Measurements from ENCODE around the gene C19orf33.

C19orf33 gene

DNA sequence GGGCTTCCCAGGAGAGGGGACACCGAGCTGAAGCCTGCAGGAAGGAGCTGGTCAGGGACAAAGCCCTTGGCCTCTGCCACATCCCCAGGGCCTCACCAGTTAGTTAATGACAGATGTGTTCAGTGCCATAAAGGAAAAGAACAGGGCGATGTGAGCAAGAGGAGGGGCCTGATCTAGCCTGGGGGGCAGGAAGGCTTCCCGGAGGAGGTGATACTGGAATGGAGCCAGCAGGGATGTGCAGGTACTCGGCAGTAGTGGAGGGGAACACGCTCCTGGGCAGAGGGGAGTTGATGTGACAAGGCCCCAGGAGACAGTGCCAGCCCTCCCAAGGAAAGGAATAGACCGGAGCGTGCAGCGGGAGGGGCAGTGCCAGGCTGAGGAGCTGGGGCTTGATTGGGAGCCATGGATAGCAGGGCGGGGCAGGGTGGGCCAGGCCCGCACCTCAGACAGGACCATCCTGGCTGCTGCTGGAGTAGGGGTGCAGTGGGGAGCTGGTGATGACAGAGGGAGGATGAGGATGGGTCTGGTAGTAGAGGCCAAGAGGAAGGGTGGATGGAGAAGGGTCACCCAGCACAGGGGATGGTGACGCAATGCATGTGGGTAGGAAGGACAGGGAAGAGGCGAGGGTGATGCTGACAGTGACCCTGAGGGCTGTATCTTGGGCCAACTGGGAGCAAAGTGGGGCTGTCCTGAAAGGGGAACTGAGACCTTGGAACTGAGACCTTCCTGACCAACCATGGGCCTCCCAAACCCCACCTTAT, 4.1 kb downstream of the C19orf33 start:
- no peak overlapping the region for H3K4me3 ChIP-seq (replicated peaks; ENCODE audit: low read depth, low read length)
- TF ChIP-seq, protein P1, sequence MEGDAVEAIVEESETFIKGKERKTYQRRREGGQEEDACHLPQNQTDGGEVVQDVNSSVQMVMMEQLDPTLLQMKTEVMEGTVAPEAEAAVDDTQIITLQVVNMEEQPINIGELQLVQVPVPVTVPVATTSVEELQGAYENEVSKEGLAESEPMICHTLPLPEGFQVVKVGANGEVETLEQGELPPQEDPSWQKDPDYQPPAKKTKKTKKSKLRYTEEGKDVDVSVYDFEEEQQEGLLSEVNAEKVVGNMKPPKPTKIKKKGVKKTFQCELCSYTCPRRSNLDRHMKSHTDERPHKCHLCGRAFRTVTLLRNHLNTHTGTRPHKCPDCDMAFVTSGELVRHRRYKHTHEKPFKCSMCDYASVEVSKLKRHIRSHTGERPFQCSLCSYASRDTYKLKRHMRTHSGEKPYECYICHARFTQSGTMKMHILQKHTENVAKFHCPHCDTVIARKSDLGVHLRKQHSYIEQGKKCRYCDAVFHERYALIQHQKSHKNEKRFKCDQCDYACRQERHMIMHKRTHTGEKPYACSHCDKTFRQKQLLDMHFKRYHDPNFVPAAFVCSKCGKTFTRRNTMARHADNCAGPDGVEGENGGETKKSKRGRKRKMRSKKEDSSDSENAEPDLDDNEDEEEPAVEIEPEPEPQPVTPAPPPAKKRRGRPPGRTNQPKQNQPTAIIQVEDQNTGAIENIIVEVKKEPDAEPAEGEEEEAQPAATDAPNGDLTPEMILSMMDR (IDR thresholded peaks at IDR 0.05; ENCODE audit: low read length, missing control alignments) = no peak

DNA sequence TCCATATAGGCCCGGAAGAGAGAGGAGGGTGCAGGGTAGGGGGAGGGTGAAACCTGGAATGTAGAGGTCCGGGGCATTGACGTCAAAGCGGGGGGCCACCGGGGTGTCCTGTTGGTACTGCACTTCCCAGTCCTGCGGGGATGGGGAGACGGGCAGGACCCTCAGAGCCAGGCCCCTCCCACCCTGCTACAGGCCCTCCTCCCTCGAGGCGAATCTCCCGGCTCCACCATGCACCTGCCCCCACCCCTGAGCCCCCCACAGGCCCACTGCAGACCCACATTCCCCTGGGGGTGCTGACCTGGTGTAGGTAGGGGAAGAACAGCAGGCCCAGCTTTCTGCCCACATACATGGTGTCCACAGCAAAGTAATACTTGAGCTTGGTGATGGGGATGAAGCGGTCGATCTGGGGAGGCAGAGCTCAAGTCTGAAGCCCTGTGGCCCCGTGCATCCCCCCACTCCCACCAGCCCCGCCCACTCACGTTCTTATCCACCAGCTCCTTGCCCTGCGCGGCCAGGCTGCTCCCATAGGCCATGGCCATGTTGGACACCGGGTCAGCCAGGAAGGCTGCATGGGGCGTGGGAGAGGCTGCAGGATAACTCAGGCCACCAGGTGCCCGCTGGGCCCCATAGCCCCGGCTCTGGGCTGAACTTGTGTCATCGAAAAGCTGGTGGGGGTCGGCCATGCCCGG, 5.0 kb downstream of the C19orf33 start:
- TF ChIP-seq, protein P1 (IDR thresholded peaks at IDR 0.05; ENCODE audit: low read length, missing control alignments) = no peak
- no peak for DNase-seq (ENCODE audit: low read depth)
- H3K4me3 ChIP-seq (replicated peaks; ENCODE audit: low read depth, low read length) = no peak overlapping the region

More for the DNA sequence above, 4.1 kb downstream of the C19orf33 start:
- no peak for DNase-seq (ENCODE audit: low read depth)

DNA sequence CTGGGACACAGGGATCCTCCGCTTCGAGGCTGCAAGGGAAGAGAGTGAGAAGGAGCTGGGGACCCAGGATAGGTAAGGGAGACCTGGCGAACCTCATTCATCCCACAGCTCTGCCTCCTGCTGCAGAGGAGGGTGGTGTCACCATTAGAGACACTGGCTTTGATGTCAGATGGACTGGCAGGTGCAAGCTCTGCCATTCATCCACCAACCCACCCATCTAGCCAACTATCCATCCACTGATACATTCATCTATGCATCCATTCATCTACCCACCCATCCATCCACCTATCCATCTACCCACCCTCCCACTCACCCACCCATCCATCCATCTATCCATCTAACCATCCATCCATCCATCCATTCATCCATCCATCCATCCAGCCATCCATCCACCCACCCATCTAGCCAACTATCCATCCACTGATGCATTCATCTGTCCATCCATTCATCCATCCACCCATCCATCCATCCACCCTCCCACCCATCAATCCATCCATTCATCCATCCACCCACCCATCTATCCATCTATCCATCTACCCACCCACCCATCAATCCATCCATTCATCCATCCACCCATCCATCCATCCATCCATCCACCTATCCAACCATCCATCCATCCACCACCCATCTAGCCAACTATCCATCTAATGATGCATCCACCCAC, 5.7 kb downstream of the C19orf33 start:
- no peak for DNase-seq (ENCODE audit: low read depth)
- H3K4me3 ChIP-seq (replicated peaks; ENCODE audit: low read depth, low read length) = no peak overlapping the region
- TF ChIP-seq, protein P1 (IDR thresholded peaks at IDR 0.05; ENCODE audit: low read length, missing control alignments) = no peak

DNA sequence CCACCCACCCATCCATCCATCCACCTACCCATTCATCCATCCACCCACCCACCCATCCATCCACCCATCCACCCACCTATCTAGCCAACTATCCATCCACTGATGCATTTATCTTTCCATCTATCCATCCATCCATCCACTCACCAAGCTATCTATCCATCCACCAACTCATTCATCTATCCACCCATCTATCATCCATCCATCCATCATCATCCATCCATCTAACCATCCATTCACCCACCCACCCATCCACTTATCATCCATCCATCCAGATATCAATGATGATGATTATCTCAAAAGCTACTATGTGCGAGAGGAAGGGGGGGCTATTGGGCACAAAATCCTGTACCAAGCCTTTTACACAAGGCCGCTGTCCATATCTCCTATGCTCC, 6.2 kb downstream of the C19orf33 start:
- TF ChIP-seq, protein P1 (IDR thresholded peaks at IDR 0.05; ENCODE audit: low read length, missing control alignments) = no peak
- DNase-seq (ENCODE audit: low read depth) = no peak
- H3K4me3 ChIP-seq (replicated peaks; ENCODE audit: low read depth, low read length) = no peak overlapping the region

DNA sequence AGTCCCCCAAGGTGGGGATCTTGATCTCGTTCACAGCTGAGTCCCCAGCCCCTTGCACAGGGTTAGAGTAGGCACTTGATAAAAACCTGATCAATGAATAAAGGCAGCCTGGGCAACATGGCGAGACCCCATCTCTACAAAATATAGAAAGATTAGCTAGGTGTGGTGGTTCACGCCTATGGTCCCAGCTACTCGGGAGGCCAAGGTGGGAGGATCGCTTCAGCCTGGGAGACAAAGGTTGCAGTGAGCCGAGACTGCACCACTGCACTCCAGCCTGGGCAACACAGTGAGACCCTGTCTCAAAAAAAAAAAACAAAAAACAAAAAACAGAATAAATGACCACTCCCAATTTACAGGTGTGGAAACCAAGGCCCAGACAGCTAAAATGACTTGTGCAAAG, 6.9 kb downstream of the C19orf33 start:
- TF ChIP-seq, protein P1 (IDR thresholded peaks at IDR 0.05; ENCODE audit: low read length, missing control alignments) = no peak
- DNase-seq (ENCODE audit: low read depth) = no peak
- no peak overlapping the region for H3K4me3 ChIP-seq (replicated peaks; ENCODE audit: low read depth, low read length)

DNA sequence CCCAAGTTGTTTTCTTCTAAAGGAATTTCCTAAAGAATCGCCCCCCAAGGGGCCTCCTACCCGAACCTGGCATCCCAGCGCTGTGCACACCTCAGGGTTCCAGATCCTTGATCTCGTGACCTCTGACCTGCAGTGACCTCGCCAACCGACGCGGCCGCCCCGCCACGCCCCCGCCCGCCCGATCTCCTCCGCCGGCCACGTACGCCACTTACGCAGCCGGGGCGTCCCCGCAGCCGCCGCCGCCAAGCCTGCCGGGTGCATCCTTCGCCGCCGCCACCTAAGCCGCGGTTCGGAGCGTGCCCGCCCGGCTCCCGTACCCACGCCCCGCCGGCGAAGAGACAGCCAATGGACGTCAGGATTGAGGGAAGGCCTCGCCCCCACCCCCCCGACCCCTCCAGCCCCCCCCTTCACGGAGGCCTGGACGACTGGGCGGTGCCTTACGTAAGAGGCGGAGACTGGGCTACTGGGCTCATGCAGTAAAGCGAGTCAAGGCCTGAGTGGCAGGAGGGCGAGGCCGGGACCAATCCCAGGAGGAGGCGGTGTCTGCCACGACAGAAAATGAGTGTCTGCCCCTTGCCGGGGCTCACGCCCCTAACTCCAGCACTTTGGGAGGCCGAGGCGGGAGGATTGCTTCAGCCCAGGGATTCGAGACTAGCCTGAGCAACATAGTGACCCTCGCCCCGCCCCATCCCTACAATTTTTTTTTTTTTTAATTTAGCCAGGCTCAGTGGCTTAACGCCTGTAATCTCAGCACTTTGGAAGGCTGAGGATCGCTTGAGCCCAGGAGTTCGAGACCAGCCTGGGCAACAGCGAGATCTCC, 11.8 kb downstream of the C19orf33 start, which contains the start of gene YIF1B:
Gene YIF1B, minus strand, starts transcription at position 291 of the 820 bp plus-strand sequence. Its CDS starts 30 bp downstream, at position 261.
- peak; percentile 97 for DNase-seq (ENCODE audit: low read depth)
- peak within 1 kb of the TSS; percentile 85 for H3K4me3 ChIP-seq (replicated peaks; ENCODE audit: low read depth, low read length)
- TF ChIP-seq, protein P1 (IDR thresholded peaks at IDR 0.05; ENCODE audit: low read length, missing control alignments) = no peak

Measured in fibroblast of pulmonary artery (primary cell).